Measurements from ENCODE around the gene CDC42. TPM values are rescaled to one million over a fixed set of nuclear protein-coding genes. Genes with fewer than 3 reads are reported as not detected.
A peak's percentile ranks its signal among the peaks of the same experiment; 100 is the strongest.

The CDC42 gene
- total and polyA plus RNA-seq, 2 experiments from 2014 or later = 69.7 to 358 TPM

DNA sequence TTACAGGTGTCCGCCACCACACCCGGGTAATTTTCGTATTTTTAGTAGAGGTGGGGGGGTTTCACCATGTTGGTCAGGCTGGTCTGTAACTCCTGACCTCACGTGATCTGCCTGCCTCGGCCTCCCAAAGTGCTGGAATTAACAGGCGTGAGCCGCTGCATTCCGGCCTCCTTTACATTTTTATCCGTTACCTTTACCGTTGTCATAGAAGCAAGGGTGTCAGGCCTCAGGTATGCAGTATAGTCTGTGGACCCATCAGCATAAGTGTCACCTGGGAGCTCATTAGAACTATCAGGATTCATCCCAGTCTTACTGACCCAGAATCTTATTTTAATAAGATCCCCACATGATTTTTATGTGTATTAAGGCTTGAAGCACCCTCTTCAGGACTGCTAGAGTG, 5.4 kb downstream of the CDC42 start:
- DNase-seq (ENCODE audit: low spot score) = no peak
- no peaks in the 10 kb centered on the region for H3K9me3 ChIP-seq (ENCODE audit: low read depth)
- H3K79me2 ChIP-seq = peaks cover 95% of the 10 kb centered on the region
- H3K27me3 ChIP-seq = no peaks in the 10 kb centered on the region
- H3K9me2 ChIP-seq (replicated peaks; ENCODE audit: insufficient read depth) = no peaks in the 10 kb centered on the region
- 95% methylated on average over 10 of the region's 10 CpGs for WGBS (ENCODE audit: low lambda C conversion rate, missing lambda C conversion rate)
- no peak overlapping the region for H3K4me2 ChIP-seq
- H3K36me3 ChIP-seq (replicated peaks; ENCODE audit: insufficient read depth, low read depth) = no peaks in the 10 kb centered on the region
- H2AFZ ChIP-seq = no peak overlapping the region
- H3K27ac ChIP-seq = no peak overlapping the region
- no peak for TF ChIP-seq EZH2 (IDR thresholded peaks at IDR 0.05; ENCODE audit: borderline replicate concordance)
- H3K4me1 ChIP-seq (ENCODE audit: insufficient read depth) = peaks cover 25% of the 10 kb centered on the region
- H3K4me3 ChIP-seq = no peak overlapping the region
- peaks cover 95% of the 10 kb centered on the region for H4K20me1 ChIP-seq (ENCODE audit: insufficient read depth, poor library complexity, severe bottlenecking)

DNA sequence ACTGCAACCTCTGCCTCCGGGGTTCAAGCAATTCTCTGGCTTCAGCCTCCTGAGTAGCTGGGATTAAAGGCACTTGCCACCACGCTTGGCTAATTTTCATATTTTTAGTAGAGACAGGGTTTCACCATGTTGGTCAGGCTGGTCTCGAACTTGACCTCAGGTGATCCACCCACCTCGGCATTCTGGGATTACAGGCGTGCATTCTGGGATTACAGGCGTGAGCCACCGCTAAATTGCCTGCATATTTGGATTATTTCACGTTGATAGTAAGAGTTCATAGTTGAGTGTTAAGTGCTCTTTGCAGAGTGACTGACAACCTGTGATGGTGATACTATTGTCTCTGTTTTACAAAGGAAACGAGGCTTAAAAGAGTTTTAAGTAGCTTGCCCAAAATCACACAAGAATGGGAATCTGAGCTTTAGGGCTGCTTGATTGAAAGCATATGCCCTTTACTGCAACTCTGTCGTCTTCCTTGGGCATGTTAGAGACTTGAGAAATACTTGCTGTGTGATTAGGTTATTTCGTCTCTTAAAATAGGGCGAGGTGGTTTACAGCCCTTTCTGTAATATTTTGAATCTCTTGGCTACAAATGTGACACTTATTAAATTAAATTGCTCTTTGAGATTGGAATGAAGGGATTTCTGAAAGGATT, 12.4 kb downstream of the CDC42 start:
- WGBS (ENCODE audit: low lambda C conversion rate, missing lambda C conversion rate) = 66% methylated on average over 12 of the region's 12 CpGs

DNA sequence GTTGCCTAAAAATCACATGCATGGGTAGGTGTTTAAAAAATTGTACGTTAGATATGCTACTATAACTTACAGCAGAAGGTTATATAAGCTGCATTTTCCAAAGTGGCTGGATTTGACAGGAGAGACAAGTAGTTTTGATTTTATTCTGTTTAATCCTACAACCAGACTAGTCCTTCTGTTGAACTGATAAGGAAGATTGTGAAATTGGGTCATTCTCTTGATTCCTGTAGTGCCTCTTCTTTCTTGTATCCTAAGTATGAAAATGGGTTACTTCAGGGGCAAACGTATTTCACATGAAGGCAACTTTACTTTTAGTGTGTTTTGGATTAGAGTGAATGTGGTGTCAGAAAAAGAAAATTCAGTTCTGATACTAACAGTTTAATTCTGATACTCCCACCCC, 19.0 kb downstream of the CDC42 start:
- TF ChIP-seq, protein P1, sequence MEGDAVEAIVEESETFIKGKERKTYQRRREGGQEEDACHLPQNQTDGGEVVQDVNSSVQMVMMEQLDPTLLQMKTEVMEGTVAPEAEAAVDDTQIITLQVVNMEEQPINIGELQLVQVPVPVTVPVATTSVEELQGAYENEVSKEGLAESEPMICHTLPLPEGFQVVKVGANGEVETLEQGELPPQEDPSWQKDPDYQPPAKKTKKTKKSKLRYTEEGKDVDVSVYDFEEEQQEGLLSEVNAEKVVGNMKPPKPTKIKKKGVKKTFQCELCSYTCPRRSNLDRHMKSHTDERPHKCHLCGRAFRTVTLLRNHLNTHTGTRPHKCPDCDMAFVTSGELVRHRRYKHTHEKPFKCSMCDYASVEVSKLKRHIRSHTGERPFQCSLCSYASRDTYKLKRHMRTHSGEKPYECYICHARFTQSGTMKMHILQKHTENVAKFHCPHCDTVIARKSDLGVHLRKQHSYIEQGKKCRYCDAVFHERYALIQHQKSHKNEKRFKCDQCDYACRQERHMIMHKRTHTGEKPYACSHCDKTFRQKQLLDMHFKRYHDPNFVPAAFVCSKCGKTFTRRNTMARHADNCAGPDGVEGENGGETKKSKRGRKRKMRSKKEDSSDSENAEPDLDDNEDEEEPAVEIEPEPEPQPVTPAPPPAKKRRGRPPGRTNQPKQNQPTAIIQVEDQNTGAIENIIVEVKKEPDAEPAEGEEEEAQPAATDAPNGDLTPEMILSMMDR (IDR thresholded peaks at IDR 0.05; ENCODE audit: poor library complexity) = no peak
- TF ChIP-seq EZH2phosphoT487 (IDR thresholded peaks at IDR 0.05; ENCODE audit: low read depth, severe bottlenecking, unreplicated experiment) (no peak), EZH2 (IDR thresholded peaks at IDR 0.05; ENCODE audit: borderline replicate concordance) (no peak)
- no peak for DNase-seq (ENCODE audit: low spot score)
- no peaks in the 10 kb centered on the region for H3K9me3 ChIP-seq (ENCODE audit: low read depth)
- no peaks in the 10 kb centered on the region for H3K9me2 ChIP-seq (replicated peaks; ENCODE audit: insufficient read depth)
- H3K4me2 ChIP-seq = no peak overlapping the region
- peaks cover 100% of the 10 kb centered on the region for H4K20me1 ChIP-seq (ENCODE audit: insufficient read depth, poor library complexity, severe bottlenecking)
- H2AFZ ChIP-seq = no peak overlapping the region
- no peak overlapping the region for H3K4me3 ChIP-seq
- no peaks in the 10 kb centered on the region for H3K36me3 ChIP-seq (replicated peaks; ENCODE audit: insufficient read depth, low read depth)
- no peak overlapping the region for H3K27ac ChIP-seq
- peaks cover 24% of the 10 kb centered on the region for H3K4me1 ChIP-seq (ENCODE audit: insufficient read depth)
- H3K27me3 ChIP-seq = no peaks in the 10 kb centered on the region
- 90% methylated on average over 2 of the region's 2 CpGs for WGBS (ENCODE audit: low lambda C conversion rate, missing lambda C conversion rate)
- H3K79me2 ChIP-seq = peaks cover 100% of the 10 kb centered on the region

More for the DNA sequence above, 12.4 kb downstream of the CDC42 start:
- Histone ChIP-seq H3K27me3 (no peaks in the 10 kb centered on the region), H3K9me2 (replicated peaks; ENCODE audit: insufficient read depth) (no peaks in the 10 kb centered on the region), H3K27ac (no peak overlapping the region), H3K79me2 (peaks cover 100% of the 10 kb centered on the region), H3K4me3 (no peak overlapping the region), H3K4me2 (no peak overlapping the region), H3K4me1 (ENCODE audit: insufficient read depth) (peaks cover 5% of the 10 kb centered on the region), H3K9me3 (ENCODE audit: low read depth) (no peaks in the 10 kb centered on the region), H2AFZ (no peak overlapping the region), H3K36me3 (replicated peaks; ENCODE audit: insufficient read depth, low read depth) (no peaks in the 10 kb centered on the region), H4K20me1 (ENCODE audit: insufficient read depth, poor library complexity, severe bottlenecking) (peaks cover 100% of the 10 kb centered on the region)
- TF ChIP-seq EZH2 (IDR thresholded peaks at IDR 0.05; ENCODE audit: borderline replicate concordance) = no peak
- TF ChIP-seq, protein P1 (IDR thresholded peaks at IDR 0.05; ENCODE audit: poor library complexity) = no peak
- TF ChIP-seq EZH2phosphoT487 (IDR thresholded peaks at IDR 0.05; ENCODE audit: low read depth, severe bottlenecking, unreplicated experiment) = no peak
- no peak for DNase-seq (ENCODE audit: low spot score)

DNA sequence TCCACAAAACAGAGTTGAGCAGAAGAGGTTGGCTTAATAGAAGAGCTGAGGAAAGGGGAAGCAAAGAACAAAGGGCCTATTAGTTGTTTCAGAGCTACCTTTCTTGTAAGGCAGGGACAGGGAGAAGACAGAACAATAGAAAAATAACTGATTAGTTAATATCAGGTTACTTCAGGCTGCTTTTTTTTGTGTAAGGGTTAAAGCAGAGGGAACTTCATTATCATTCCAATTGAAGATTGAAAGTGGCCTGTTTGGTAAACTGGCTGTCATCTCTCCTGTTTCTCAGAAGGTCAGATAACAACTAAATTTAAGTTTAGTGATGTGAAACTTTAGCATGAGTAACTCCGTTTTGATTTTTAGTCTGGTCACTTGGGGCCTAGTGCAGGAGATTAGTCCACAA, 22.3 kb downstream of the CDC42 start:
- 52% methylated on average over 1 of the region's 1 CpG for WGBS (ENCODE audit: low lambda C conversion rate, missing lambda C conversion rate)
- peaks cover 20% of the 10 kb centered on the region for H3K4me1 ChIP-seq (ENCODE audit: insufficient read depth)
- no peaks in the 10 kb centered on the region for H3K9me2 ChIP-seq (replicated peaks; ENCODE audit: insufficient read depth)
- no peak overlapping the region for H3K4me2 ChIP-seq
- no peak overlapping the region for H3K4me3 ChIP-seq
- TF ChIP-seq EZH2 (IDR thresholded peaks at IDR 0.05; ENCODE audit: borderline replicate concordance) = no peak
- no peak for DNase-seq (ENCODE audit: low spot score)
- H2AFZ ChIP-seq = no peak overlapping the region
- H3K79me2 ChIP-seq = peaks cover 100% of the 10 kb centered on the region
- no peaks in the 10 kb centered on the region for H3K27me3 ChIP-seq
- H3K36me3 ChIP-seq (replicated peaks; ENCODE audit: insufficient read depth, low read depth) = no peaks in the 10 kb centered on the region
- H3K9me3 ChIP-seq (ENCODE audit: low read depth) = no peaks in the 10 kb centered on the region
- H3K27ac ChIP-seq = peak overlapping the region; percentile 8
- peaks cover 100% of the 10 kb centered on the region for H4K20me1 ChIP-seq (ENCODE audit: insufficient read depth, poor library complexity, severe bottlenecking)

All from hepatocyte (in vitro differentiated cells).